ENCODE results near the gene RALGAPA2.

Gene RALGAPA2

GRCh38 chr20:20369250-20370093, 343.0 kb downstream of the RALGAPA2 start:
- H3K27ac ChIP-seq, result no peak overlapping the region
- TF ChIP-seq ZFX (IDR thresholded peaks at IDR 0.05; ENCODE audit: borderline replicate concordance) (no peak), CTCF (IDR thresholded peaks at IDR 0.05) (peak; percentile 79)

- H3K27ac ChIP-seq, result no peak overlapping the region
- TF ChIP-seq CTCF (IDR thresholded peaks at IDR 0.05) (no peak), ZFX (IDR thresholded peaks at IDR 0.05; ENCODE audit: borderline replicate concordance) (no peak)
Measured at GRCh38 chr20:20368418-20369249, 343.8 kb downstream of the RALGAPA2 start.

GRCh38 chr20:20367575-20368417, 344.6 kb downstream of the RALGAPA2 start, which contains the start of gene INSM1:
Gene INSM1, plus strand, starts transcription at chr20:20368104. Its CDS starts 164 bp downstream, at chr20:20368268.
- no peak for TF ChIP-seq ZFX (IDR thresholded peaks at IDR 0.05; ENCODE audit: borderline replicate concordance)
- no peak for TF ChIP-seq CTCF (IDR thresholded peaks at IDR 0.05)
- no peak within 1 kb of the TSS for H3K27ac ChIP-seq

DNA sequence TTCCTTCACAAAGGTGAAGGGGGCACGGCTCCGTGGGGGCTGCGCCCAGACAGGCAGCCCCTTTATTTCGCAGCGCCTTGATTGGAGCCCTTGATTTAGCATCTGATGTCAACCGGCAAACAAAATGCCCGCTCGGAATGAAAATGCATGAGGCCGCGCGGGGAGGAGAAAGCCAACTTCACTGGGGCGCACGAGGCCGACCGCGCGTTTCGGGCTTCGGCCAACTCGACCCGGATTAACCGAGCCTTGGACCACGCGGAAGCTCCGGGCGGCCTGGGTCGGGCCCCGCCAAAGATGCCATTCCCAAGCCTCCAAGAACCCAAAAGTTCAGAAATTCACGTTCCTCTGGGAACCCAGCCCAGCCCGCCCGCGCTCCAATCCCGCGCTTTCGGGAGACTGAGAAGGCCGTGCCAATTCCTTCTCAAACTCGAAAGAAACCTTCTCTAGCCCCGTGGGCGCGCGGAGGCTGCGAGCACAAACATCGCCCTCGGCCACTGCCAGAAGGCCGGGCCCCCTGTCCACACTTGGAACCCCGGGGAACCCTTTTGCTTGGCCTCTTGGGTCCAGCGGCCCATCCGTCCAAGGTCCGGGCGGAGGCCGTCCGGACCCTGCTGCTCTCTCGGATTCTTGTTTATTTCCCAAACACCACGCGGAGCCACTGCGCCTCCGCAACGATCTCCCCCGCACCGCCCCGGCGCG, 345.4 kb downstream of the RALGAPA2 start:
- no peak overlapping the region for H3K27ac ChIP-seq
- TF ChIP-seq CTCF (IDR thresholded peaks at IDR 0.05) (no peak), ZFX (IDR thresholded peaks at IDR 0.05; ENCODE audit: borderline replicate concordance) (no peak)

GRCh38 chr20:20366551-20366875, 345.9 kb downstream of the RALGAPA2 start:
- no peak overlapping the region for H3K27ac ChIP-seq
- TF ChIP-seq ZFX (IDR thresholded peaks at IDR 0.05; ENCODE audit: borderline replicate concordance), result no peak
- no peak for TF ChIP-seq CTCF (IDR thresholded peaks at IDR 0.05)

GRCh38 chr20:20365480-20366161, 346.8 kb downstream of the RALGAPA2 start:
- no peak overlapping the region for H3K27ac ChIP-seq
- TF ChIP-seq CTCF (IDR thresholded peaks at IDR 0.05), result no peak
- no peak for TF ChIP-seq ZFX (IDR thresholded peaks at IDR 0.05; ENCODE audit: borderline replicate concordance)
